HG03439 (cell line): ENCODE results near the gene ZNF541.

Source experiments
- ATAC-seq: cut with Tn5 transposase; IDR thresholded peaks from one replicate; pipeline ENCODE4 v1.9.1; 2021; ENCODE audit warnings: mild to moderate bottlenecking, moderate library complexity; ENCODE audit not compliant: unreplicated experiment

ZNF541 gene

GRCh38 chr19:47544476-47544875, 28.5 kb downstream of the ZNF541 start:
- no peak for ATAC-seq

DNA sequence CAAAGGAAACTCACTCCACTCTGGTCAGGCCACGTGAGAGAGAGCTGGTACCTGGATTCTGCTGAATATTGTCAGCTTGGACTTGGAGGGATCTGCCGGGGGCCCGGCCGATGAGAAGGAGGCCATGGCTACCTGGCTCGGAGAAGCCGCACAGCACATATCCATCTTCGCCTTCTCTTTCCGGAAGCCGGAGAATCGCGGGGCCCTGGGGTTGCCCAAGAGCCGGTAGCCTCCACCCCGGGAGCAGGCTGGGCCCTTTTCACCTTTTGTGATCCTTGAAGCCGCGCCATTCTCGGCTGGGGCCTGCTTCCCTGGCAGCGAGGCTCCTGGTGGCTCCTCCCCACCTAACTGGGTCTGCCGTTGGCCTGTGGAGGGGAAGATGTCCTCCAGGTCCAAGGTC, 28.9 kb downstream of the ZNF541 start:
- no peak for ATAC-seq

- ATAC-seq, result no peak
These were observed 30.9 kb downstream of the ZNF541 start for GRCh38 chr19:47542030-47542475.

GRCh38 chr19:47541518-47541917, 31.4 kb downstream of the ZNF541 start:
- ATAC-seq, result no peak

DNA sequence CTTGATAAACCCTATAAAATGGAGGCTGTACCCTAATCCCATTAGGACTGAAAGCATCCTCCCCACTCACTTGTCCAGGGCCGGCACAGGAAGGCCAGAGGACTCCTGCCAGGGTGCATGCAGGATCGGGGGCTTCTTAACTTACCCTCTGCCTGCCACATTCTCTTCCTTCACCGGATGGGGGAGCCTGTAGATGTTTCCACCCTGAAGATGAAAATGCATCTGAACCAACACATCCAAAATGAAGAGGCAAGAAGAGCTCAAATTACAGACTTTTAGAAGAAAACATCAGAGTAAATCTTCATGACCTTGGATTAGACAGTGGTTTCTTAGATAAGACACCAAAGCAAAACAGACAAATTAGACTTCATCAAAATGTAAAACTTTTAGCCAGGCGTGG, 32.2 kb downstream of the ZNF541 start:
- ATAC-seq, result no peak

DNA sequence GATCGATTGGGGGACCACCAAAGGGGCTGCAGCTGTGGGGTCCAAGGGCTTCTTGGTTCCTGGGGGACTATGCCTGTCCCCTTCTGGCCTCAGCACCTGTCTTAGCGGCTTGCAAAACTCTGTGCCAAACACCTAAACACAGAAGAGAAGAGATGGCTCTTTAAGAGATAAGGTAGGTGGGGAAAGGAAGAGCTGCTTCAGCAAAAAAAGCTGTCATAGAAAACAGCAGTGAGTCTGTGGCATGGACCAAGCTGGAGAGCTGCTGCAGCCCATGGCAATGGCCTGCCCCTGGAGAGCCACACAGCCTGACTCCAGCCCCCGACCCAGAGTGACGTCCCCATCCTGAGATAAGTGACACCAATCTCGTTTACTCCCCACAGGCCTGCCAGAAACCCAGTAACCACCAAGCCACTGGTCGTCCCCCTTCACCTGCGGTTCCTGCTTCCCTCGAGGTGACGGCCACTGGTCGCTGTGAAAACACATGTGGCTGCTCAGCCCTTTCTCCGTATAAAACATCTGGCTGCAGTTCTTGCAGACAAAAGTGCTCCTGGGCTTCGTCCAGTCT, 33.1 kb downstream of the ZNF541 start:
- ATAC-seq, result no peak

- no peak for ATAC-seq
These were observed 34.1 kb downstream of the ZNF541 start for GRCh38 chr19:47538812-47539211.

GRCh38 chr19:47537493-47537892, 35.5 kb downstream of the ZNF541 start:
- ATAC-seq, result no peak

GRCh38 chr19:47534628-47535027, 38.3 kb downstream of the ZNF541 start:
- no peak for ATAC-seq

- no peak for ATAC-seq
These were observed 41.1 kb downstream of the ZNF541 start for GRCh38 chr19:47531640-47532387.

DNA sequence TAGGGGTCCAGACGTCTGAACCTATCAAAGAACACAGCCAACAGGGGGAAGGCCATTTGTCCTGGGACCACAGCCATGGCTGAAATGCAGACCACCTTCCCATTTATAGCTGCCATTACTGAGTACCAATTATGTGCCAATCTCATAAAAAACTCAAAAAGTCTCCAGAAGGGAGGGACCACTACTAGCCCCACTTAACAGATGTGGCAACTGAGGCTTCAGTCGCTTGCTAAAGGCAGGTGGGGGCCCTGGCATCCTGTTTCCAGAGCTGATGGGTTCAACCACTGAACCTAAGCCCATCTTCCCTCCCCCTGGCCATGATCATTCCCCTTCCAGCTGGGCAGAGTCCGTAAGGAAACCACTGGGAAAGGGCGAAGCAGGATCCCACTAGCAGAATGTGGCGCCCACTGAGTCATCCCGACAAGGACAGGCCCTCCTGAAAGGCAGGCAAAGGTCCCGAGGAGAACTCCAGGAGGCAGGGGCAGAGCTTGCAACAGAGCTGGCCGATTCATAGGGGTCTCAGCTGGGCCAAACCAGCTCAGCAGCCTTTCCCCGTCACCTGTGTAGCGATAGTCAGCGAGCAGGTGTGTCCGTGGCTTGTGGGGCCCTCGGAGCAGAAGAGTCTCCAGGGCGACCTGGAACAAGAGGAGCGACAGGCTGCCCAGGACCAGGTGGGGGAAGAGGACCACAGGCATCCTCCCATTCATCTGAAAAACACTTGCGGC, 43.8 kb downstream of the ZNF541 start:
- ATAC-seq, result no peak

DNA sequence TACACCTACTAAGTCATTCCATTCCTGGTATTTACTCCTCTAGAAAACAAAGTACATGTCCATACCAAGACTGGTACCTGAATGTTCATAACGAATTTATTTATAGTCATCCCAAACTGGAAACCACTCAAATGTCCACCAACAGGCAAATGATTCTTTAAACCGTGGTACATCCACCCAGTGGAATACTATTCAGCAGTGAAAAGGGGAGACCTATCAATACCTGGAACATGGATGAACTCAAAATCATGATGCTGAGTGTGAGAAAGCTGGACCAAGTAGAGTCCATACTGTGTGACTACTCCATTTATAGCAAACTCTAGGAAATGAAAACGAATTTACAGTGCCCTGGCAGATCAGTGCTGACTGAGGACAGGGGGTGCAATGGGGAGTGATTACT, 46.1 kb downstream of the ZNF541 start:
- ATAC-seq, result no peak

DNA sequence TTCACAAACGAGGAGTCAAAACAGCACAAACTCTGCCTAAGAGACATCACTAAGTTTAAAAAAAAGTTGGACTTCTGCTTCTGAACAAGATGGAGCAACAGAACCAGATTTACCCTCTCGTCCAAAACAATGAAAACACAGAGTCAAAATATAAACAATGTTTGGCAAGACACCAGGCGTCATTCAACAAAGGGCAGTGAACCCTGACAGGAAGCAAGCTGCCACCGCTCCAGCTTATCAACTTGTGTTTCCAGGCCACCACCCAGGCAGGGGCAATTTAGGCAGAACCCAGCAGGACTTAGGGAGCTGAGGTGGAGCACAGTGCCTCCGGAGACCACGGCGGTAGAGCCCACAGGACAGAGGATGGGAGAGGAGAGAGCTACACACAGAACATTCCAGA, 49.5 kb downstream of the ZNF541 start:
- no peak for ATAC-seq
